C1 segment of cervical spinal cord (tissue), 14 donors: ENCODE measurements around the gene MGARP.
A peak's percentile ranks its signal among the peaks of the same experiment; 100 is the strongest.

Source experiments
- DNase-seq, 14 donors: peaks; one replicate each; lab custom pipeline; 2025; lab: John Stamatoyannopoulos, UW

The MGARP gene

DNA sequence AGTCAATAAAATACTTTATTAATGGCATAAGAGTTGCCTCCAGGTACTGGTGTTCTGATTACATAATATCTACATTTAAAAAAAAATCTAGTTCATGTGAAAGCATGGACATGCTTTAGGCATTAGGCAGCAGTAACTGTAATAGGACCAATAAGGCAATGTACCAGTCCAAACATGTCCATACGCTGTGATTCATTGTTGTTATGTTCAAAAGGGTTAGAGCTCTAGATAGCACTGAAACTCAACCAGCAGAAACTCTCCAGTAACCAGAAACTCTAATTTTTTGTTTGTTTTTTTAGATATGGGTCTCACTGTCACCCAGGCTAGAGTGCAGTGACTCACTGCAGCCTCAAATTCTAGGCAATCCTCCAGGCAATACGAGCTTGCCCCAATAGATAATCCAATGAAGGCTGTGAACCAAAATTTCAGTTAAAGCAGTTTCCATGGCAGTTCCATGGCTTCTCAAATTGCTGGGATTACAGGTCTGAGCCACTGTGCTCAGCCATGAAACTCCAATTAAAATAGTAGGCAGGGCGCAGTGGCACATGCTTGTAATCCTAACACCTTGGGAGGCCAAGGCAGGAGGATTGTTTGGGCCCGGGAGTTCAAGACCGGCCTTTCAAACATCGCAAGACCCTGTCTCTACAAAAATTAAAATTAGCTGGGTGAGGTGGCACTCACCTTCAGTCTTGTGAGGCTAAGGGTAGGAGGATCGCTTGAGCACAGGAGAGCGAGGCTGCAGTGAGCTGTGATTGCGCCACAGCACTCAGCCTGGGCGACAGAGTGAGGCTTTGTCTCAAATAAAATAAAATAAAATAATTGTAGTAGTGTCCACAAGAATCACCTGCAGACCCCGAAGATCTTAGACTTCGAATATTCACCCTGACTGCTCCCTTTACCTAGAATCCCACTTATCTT is 36.3 kb downstream of the MGARP start:
- DNase-seq = no peak

- no peak for DNase-seq
These were observed 37.4 kb downstream of the MGARP start for GRCh38 chr4:139242511-139243051.

DNA sequence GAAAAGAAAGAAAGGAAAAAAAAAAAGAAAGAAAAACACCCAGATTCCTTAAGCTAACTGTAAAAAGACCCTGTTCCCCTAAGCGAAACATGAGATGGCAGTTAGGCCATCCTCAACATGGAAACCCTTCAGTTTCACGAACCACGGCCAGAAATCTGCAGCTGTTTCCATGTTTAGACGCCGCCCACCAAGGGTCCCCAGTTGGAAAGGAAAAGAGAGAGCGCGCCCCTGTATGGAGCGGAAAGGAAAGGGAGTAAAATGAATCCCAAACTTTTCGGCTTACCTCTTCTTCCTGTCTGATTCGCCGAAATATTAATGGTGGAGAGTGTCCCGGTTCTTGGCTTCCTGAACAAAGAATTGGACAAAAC is 38.3 kb downstream of the MGARP start:
- DNase-seq = no peak

GRCh38 chr4:139241086-139241783 is 38.8 kb downstream of the MGARP start:
- no peak for DNase-seq

DNA sequence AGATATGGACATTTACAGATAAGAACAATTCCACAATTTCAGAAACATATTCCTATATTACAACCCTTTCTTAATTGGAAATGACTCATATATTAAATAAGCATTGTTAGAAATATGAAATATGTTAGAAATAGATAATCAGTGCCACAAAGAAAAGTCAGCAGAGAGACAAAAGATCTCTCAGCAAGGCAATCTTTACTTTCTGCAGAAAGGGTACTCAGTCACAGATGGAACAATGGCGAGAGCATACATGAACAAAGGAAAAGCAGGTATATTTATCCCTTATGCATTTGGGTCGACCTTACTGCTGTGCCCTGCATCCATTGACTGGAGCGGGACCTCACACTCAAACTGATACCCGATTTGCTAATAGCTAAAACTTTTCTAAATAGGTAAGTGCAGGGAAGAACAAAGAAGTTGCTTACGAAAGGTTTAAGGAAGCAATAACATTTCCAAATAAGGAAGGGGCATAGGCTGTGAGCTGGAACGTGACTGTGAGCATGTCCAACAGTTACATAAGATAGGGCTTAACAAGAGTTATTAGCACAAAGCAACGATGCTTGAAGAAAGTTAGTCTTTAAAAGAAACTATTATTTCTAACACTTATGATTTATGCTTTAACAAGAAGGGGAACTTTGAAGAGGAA is 40.8 kb downstream of the MGARP start:
- no peak for DNase-seq

- DNase-seq = no peak
These were observed 45.8 kb downstream of the MGARP start for GRCh38 chr4:139234253-139234652.

DNA sequence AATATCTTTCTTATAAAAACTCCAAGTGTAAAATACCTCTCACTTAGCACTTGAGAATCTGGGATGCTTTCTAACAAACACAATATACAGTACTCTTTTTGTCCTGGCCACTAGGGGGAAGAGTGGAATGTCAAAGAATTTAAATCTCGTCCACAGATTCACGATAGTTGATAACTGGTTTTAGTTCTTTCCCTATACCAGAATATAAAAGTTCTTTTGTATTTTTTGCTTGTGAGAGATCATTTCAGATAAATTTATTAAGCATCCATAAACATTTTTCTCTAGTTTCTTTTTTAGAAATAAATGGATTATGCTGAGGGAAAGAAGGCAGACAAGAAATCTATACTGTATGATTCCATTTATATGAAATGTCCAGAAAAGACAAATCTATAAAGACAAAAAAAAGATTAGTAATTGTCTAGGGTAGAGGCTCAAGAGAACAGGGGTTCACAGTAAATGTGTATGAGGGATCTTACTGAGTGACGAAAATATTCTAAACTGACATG is 50.4 kb downstream of the MGARP start:
- peak in 1 of 14 donors; percentile 6 for DNase-seq

GRCh38 chr4:139227729-139228404 is 52.2 kb downstream of the MGARP start:
- no peak for DNase-seq

DNA sequence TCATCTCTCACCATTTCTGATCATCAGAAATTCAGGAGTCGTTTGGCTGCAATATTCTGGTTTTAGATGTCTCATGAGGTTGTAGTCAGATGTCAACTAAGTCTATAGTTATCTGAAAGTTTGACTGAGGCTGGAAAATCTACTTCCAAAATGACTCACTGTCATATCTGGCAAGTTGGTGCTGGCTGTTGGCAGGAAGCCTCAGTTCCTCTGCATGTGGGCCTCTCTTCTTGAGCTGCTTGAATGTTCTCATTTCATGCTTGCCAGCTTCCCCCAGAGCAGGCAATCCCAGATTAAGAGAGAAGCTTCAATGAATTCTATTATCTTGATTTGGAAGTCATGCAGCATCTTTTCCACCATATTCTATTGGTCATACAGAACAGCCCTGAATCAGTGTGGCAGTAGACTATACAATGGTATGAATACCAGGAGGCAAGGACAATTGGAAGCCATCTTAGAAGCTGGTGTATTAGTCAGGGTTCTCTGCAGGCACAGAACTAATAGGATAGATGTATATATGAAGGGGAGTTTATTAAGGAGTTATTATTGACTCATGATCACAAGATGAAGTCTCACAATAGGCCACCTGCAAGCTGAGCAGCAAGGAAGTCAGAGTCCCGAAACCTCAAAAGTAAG is 56.2 kb downstream of the MGARP start:
- peak in 2 of 14 donors; percentile 9 to 11 for DNase-seq

- no peak for DNase-seq
These were observed 57.8 kb downstream of the MGARP start for GRCh38 chr4:139222215-139222614.

DNA sequence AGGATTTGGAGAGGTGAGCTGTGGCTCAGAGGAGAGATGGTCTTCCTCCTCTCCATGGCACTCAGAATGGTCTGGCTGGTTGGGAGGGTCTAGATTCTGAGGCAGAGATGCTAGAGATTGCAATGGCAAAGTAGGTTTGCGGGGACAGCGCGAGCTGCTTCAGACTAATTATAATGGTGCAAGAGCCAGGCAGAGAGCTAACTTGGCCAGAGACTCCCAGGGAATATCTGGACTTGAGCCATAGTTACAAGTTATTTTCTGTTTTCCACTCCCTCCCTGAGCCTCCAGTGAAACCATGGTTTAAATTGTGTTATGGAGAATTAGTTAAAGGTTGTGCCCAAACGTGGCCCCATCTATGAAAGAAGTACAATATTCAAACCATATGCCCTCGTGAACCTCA is 58.3 kb downstream of the MGARP start:
- DNase-seq = no peak

GRCh38 chr4:139219450-139220055 is 60.5 kb downstream of the MGARP start:
- no peak for DNase-seq
